Measurements from ENCODE around the gene DENND6A.
"Not testable (repeated sequence)": the region's sequence is repeated elsewhere in the genome, so short reads cannot be mapped to it uniquely, and the experiment has no call there.

DENND6A gene

DNA sequence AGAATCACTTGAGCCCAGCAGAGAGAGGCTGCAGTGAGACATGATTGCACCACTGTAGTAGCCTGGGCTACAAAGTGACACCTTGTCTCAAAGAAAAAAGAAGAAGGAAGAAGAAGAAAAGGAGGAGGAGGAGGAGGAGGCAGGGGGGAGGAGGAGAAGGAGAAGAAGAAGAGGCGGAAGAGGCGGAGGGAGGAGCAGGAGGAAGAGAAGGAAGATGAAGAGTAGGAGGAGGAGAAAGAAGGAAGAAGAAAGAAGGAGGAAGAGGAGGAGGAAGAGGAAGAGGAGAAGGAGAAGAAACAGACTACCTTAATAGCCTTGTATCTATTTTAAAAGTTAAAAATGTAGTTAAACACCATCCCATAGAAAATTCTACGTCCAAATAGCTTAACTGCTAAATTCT lies 76.6 kb downstream of the DENND6A start:
- H4K20me1 ChIP-seq (ENCODE audit: low read depth, low read length) = no peaks in the 10 kb centered on the region
- no peak overlapping the region for H3K9ac ChIP-seq (ENCODE audit: low read length)
- H3K9me3 ChIP-seq (ENCODE audit: insufficient read depth, low read length) = no peaks in the 10 kb centered on the region
- H2AFZ ChIP-seq (ENCODE audit: low read depth, low read length, severe bottlenecking) = no peak overlapping the region
- no peaks in the 10 kb centered on the region for H3K27me3 ChIP-seq (ENCODE audit: low read length)
- TF ChIP-seq, protein P1, sequence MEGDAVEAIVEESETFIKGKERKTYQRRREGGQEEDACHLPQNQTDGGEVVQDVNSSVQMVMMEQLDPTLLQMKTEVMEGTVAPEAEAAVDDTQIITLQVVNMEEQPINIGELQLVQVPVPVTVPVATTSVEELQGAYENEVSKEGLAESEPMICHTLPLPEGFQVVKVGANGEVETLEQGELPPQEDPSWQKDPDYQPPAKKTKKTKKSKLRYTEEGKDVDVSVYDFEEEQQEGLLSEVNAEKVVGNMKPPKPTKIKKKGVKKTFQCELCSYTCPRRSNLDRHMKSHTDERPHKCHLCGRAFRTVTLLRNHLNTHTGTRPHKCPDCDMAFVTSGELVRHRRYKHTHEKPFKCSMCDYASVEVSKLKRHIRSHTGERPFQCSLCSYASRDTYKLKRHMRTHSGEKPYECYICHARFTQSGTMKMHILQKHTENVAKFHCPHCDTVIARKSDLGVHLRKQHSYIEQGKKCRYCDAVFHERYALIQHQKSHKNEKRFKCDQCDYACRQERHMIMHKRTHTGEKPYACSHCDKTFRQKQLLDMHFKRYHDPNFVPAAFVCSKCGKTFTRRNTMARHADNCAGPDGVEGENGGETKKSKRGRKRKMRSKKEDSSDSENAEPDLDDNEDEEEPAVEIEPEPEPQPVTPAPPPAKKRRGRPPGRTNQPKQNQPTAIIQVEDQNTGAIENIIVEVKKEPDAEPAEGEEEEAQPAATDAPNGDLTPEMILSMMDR (IDR thresholded peaks at IDR 0.05; ENCODE audit: insufficient read depth, low read length, poor library complexity, severe bottlenecking) = no peak
- TF ChIP-seq EZH2phosphoT487 (conservative IDR thresholded peaks at IDR 0.05; ENCODE audit: low read length) = no peak
- no peaks in the 10 kb centered on the region for H3K36me3 ChIP-seq (ENCODE audit: low read length)
- H3F3A ChIP-seq (ENCODE audit: insufficient read depth) = no peaks in the 10 kb centered on the region
- H3K4me2 ChIP-seq (ENCODE audit: low read depth, low read length, poor library complexity, severe bottlenecking) = no peak overlapping the region
- no peak overlapping the region for H3K4me3 ChIP-seq (ENCODE audit: insufficient read depth, low read length, poor library complexity, severe bottlenecking)
- no peaks in the 10 kb centered on the region for H3K79me2 ChIP-seq (ENCODE audit: insufficient read depth, low read length)
- H3K9me2 ChIP-seq (replicated peaks; ENCODE audit: insufficient read depth, low read length) = no peaks in the 10 kb centered on the region
- no peak overlapping the region for H3K27ac ChIP-seq (ENCODE audit: low read depth, low read length)

GRCh38 chr3:57611870-57612269 lies 81.0 kb downstream of the DENND6A start:
- H3F3A ChIP-seq (ENCODE audit: insufficient read depth); H3K36me3 ChIP-seq (ENCODE audit: low read length); H3K9me3 ChIP-seq (ENCODE audit: insufficient read depth, low read length); H3K79me2 ChIP-seq (ENCODE audit: insufficient read depth, low read length); H4K20me1 ChIP-seq (ENCODE audit: low read depth, low read length); H3K27ac ChIP-seq (ENCODE audit: low read depth, low read length); H3K9ac ChIP-seq (ENCODE audit: low read length); H3K4me3 ChIP-seq (ENCODE audit: insufficient read depth, low read length, poor library complexity, severe bottlenecking); H3K27me3 ChIP-seq (ENCODE audit: low read length); H3K9me2 ChIP-seq (replicated peaks; ENCODE audit: insufficient read depth, low read length); H3K4me2 ChIP-seq (ENCODE audit: low read depth, low read length, poor library complexity, severe bottlenecking); H2AFZ ChIP-seq (ENCODE audit: low read depth, low read length, severe bottlenecking): not testable (repeated sequence)

GRCh38 chr3:57605683-57606082 lies 87.2 kb downstream of the DENND6A start:
- H3K4me2 ChIP-seq (ENCODE audit: low read depth, low read length, poor library complexity, severe bottlenecking) = no peak overlapping the region
- no peak for TF ChIP-seq EZH2phosphoT487 (conservative IDR thresholded peaks at IDR 0.05; ENCODE audit: low read length)
- TF ChIP-seq, protein P1 (IDR thresholded peaks at IDR 0.05; ENCODE audit: insufficient read depth, low read length, poor library complexity, severe bottlenecking) = no peak
- H3K27ac ChIP-seq (ENCODE audit: low read depth, low read length) = no peak overlapping the region
- H3F3A ChIP-seq (ENCODE audit: insufficient read depth) = no peaks in the 10 kb centered on the region
- H3K9me2 ChIP-seq (replicated peaks; ENCODE audit: insufficient read depth, low read length) = no peaks in the 10 kb centered on the region
- no peak overlapping the region for H3K9ac ChIP-seq (ENCODE audit: low read length)
- H4K20me1 ChIP-seq (ENCODE audit: low read depth, low read length) = no peaks in the 10 kb centered on the region
- no peak overlapping the region for H2AFZ ChIP-seq (ENCODE audit: low read depth, low read length, severe bottlenecking)
- H3K4me3 ChIP-seq (ENCODE audit: insufficient read depth, low read length, poor library complexity, severe bottlenecking) = no peak overlapping the region
- H3K79me2 ChIP-seq (ENCODE audit: insufficient read depth, low read length) = no peaks in the 10 kb centered on the region
- no peaks in the 10 kb centered on the region for H3K9me3 ChIP-seq (ENCODE audit: insufficient read depth, low read length)
- no peaks in the 10 kb centered on the region for H3K27me3 ChIP-seq (ENCODE audit: low read length)
- H3K36me3 ChIP-seq (ENCODE audit: low read length) = no peaks in the 10 kb centered on the region

- Histone ChIP-seq H3K36me3 (ENCODE audit: low read length) (no peaks in the 10 kb centered on the region), H3K27me3 (ENCODE audit: low read length) (no peaks in the 10 kb centered on the region), H3K9me3 (ENCODE audit: insufficient read depth, low read length) (no peaks in the 10 kb centered on the region), H3K4me2 (ENCODE audit: low read depth, low read length, poor library complexity, severe bottlenecking) (no peak overlapping the region), H3K4me3 (ENCODE audit: insufficient read depth, low read length, poor library complexity, severe bottlenecking) (no peak overlapping the region), H3F3A (ENCODE audit: insufficient read depth) (no peaks in the 10 kb centered on the region), H2AFZ (ENCODE audit: low read depth, low read length, severe bottlenecking) (no peak overlapping the region), H4K20me1 (ENCODE audit: low read depth, low read length) (no peaks in the 10 kb centered on the region), H3K27ac (ENCODE audit: low read depth, low read length) (no peak overlapping the region), H3K9me2 (replicated peaks; ENCODE audit: insufficient read depth, low read length) (no peaks in the 10 kb centered on the region), H3K79me2 (ENCODE audit: insufficient read depth, low read length) (no peaks in the 10 kb centered on the region), H3K9ac (ENCODE audit: low read length) (no peak overlapping the region)
- TF ChIP-seq, protein P1 (IDR thresholded peaks at IDR 0.05; ENCODE audit: insufficient read depth, low read length, poor library complexity, severe bottlenecking) = no peak
- TF ChIP-seq EZH2phosphoT487 (conservative IDR thresholded peaks at IDR 0.05; ENCODE audit: low read length) = no peak
These were observed 87.9 kb downstream of the DENND6A start for GRCh38 chr3:57604971-57605370.
